Measurements from ENCODE around the gene CTIF.
A peak's percentile ranks its signal among the peaks of the same experiment; 100 is the strongest.

CTIF gene

DNA sequence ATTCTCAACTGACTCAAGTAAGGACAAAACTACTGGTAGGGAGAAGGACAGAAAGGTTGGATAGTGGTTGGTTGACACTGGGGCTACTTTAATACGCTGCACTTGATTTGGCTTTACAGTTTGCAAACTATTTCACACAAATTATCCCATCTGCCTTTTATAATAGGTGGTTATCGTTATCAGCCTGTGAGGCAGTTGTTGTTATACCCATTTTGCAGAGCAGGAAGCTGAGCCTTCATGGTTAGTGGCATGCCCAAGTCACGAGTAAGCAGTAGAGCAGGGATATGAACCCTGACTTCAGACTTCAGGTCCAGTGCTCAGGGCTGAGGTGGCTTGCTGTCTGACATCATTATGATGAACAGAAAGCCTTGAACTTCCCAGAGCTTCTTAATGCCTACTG lies 5.3 kb downstream of the CTIF start:
- peaks cover 25% of the 10 kb centered on the region for H3K79me1 ChIP-seq (replicated peaks; ENCODE audit: low read length, poor library complexity, severe bottlenecking)
- 95% methylated on average over 2 of the region's 3 CpGs for WGBS

DNA sequence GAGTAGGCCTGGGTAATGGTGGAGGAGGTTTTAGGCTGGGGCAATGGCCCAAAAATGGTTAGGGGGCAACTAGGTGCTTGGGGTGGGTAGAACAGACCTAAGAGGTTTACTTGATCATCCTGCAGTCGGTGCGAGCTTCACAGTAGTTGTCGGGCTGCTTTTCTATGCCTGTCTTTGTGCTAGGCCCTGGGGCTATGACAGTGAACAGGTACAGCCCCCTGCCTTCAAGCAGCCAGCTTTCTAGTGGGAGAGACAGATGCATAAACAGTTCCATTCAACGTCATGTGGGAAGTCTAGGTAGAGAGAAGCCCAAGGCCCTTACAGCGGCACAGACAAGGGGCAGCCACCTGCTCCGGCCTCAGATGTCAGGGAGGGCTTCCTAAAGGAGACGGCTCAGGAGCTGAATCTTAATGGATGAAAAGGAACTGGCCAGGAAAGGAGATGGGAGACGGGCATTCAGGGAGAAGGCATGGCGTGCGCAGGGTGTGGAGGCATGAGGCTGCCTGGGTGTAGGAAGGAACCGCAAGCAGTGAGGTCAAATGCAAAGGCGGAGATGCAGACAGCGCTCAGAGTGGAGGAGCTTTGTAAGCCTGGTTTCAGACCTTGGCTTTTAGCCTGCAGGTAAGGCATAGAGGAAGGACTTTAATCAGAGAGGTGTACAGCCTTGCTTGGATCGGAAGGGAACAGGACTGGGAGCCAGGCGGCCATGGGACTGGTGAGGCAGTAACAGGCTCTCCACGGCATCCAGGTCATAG lies 6.0 kb downstream of the CTIF start:
- no peak overlapping the region for H3K23ac ChIP-seq (ENCODE audit: low read length in 2 of 2)
- peak overlapping the region; percentile 0 for H4K8ac ChIP-seq (ENCODE audit: low read length)
- no peak overlapping the region for H2BK5ac ChIP-seq (ENCODE audit: low read depth, low read length, poor library complexity, severe bottlenecking)

More for the DNA sequence above, 5.3 kb downstream of the CTIF start:
- Histone ChIP-seq H3K4ac (ENCODE audit: low read depth in 1 of 2, low read length in 2 of 2) (no peak overlapping the region), H3K14ac (ENCODE audit: low read length in 2 of 2) (no peak overlapping the region), H3K4me2 (ENCODE audit: low read length, poor library complexity, severe bottlenecking) (no peak overlapping the region), H2BK120ac (ENCODE audit: low read depth, low read length) (no peak overlapping the region), H2BK15ac (ENCODE audit: low read depth, poor library complexity, severe bottlenecking) (no peak overlapping the region), H3K27ac (ENCODE audit: low read length, poor library complexity, severe bottlenecking) (no peak overlapping the region), H4K8ac (ENCODE audit: low read length) (no peak overlapping the region), H2BK12ac (ENCODE audit: low read length in 2 of 2) (no peak overlapping the region), H3K4me1 (ENCODE audit: control insufficient read depth, insufficient read depth, low read depth, low read length) (peaks cover 50% of the 10 kb centered on the region), H3K36me3 (ENCODE audit: control insufficient read depth in 1 of 2, insufficient read depth in 2 of 2, low read depth in 1 of 2, low read length in 2 of 2) (no peaks in the 10 kb centered on the region), H2AFZ (ENCODE audit: low read depth, low read length) (no peak overlapping the region), H3K4me3 (ENCODE audit: insufficient read depth in 1 of 2, low read depth in 1 of 2, low read length in 2 of 2) (no peak overlapping the region), H3K27me3 (ENCODE audit: control insufficient read depth in 1 of 2, insufficient read depth in 1 of 2, low read length in 2 of 2) (no peaks in the 10 kb centered on the region), H4K91ac (ENCODE audit: low read length) (no peak overlapping the region), H3K18ac (ENCODE audit: low read depth in 1 of 2, low read length in 2 of 2) (no peak overlapping the region), H3K9ac (ENCODE audit: low read length) (no peak overlapping the region), H2AK5ac (ENCODE audit: low read length, severe bottlenecking) (peak overlapping the region; percentile 1), H3K9me3 (ENCODE audit: control insufficient read depth, low read length) (no peaks in the 10 kb centered on the region), H2BK5ac (ENCODE audit: low read depth, low read length, poor library complexity, severe bottlenecking) (no peak overlapping the region), H3K23ac (ENCODE audit: low read length in 2 of 2) (no peak overlapping the region)
- no peak for DNase-seq

DNA sequence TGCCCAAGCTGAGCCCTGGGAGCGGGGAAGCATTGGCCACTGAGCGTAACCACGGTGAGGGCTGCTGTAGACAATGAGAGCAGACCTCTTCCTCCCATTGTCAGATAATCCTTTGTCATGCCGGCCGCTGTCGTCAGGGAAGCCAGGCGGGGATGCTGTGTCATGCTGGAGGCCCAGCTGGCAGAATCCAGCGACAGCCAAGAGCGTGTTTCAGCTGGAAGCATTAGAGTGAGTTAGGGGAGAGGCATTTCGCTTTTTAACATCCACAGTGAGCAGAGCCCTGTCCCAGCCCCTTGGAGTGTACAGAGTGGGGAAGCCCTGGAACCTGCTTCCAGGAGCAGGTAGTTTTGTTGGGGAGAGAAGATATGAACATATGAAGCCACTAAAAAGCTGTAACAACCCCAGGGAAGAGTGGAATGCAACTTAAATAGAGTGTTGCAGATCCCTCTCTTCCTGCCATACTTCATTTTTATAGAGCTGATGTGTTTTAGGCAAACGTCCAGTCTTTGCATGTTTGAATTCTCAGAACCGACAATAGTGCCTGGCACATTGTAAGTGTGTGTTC lies 7.0 kb downstream of the CTIF start:
- peak; percentile 85 for DNase-seq
- Histone ChIP-seq H3K9me3 (ENCODE audit: control insufficient read depth, low read length) (no peaks in the 10 kb centered on the region), H2BK120ac (ENCODE audit: low read depth, low read length) (peak overlapping the region; percentile 11), H4K91ac (ENCODE audit: low read length) (peak overlapping the region; percentile 64), H3K4me2 (ENCODE audit: low read length, poor library complexity, severe bottlenecking) (peak overlapping the region; percentile 7), H3K9ac (ENCODE audit: low read length) (peak overlapping the region; percentile 71), H3K23ac (ENCODE audit: low read length in 2 of 2) (peak overlapping the region in 1 of 2 experiments; percentile 46), H4K8ac (ENCODE audit: low read length) (no peak overlapping the region), H2AFZ (ENCODE audit: low read depth, low read length) (no peak overlapping the region), H2BK5ac (ENCODE audit: low read depth, low read length, poor library complexity, severe bottlenecking) (no peak overlapping the region), H3K27me3 (ENCODE audit: control insufficient read depth in 1 of 2, insufficient read depth in 1 of 2, low read length in 2 of 2) (no peaks in the 10 kb centered on the region), H2AK5ac (ENCODE audit: low read length, severe bottlenecking) (no peak overlapping the region), H3K18ac (ENCODE audit: low read depth in 1 of 2, low read length in 2 of 2) (peak overlapping the region; percentile 75 to 86), H2BK15ac (ENCODE audit: low read depth, poor library complexity, severe bottlenecking) (no peak overlapping the region), H3K79me1 (replicated peaks; ENCODE audit: low read length, poor library complexity, severe bottlenecking) (peaks cover 39% of the 10 kb centered on the region), H3K4me3 (ENCODE audit: insufficient read depth in 1 of 2, low read depth in 1 of 2, low read length in 2 of 2) (peak overlapping the region in 1 of 2 experiments; percentile 17), H3K4ac (ENCODE audit: low read depth in 1 of 2, low read length in 2 of 2) (peak overlapping the region in 1 of 2 experiments; percentile 35), H3K36me3 (ENCODE audit: control insufficient read depth in 1 of 2, insufficient read depth in 2 of 2, low read depth in 1 of 2, low read length in 2 of 2) (peaks cover 0 to 7% of the 10 kb centered on the region in 2 experiments), H3K14ac (ENCODE audit: low read length in 2 of 2) (peak overlapping the region in 1 of 2 experiments; percentile 44), H3K4me1 (ENCODE audit: control insufficient read depth, insufficient read depth, low read depth, low read length) (peaks cover 55% of the 10 kb centered on the region), H2BK12ac (ENCODE audit: low read length in 2 of 2) (peak overlapping the region in 1 of 2 experiments; percentile 37), H3K27ac (ENCODE audit: low read length, poor library complexity, severe bottlenecking) (peak overlapping the region; percentile 73)
- WGBS: 20% methylated on average over 12 of the region's 12 CpGs

More for the DNA sequence above, 6.0 kb downstream of the CTIF start:
- peak overlapping the region; percentile 17 to 80 for H2BK12ac ChIP-seq (ENCODE audit: low read length in 2 of 2)
- H3K4me1 ChIP-seq (ENCODE audit: control insufficient read depth, insufficient read depth, low read depth, low read length): peaks cover 50% of the 10 kb centered on the region
- no peak overlapping the region for H2AFZ ChIP-seq (ENCODE audit: low read depth, low read length)
- no peak overlapping the region for H2BK15ac ChIP-seq (ENCODE audit: low read depth, poor library complexity, severe bottlenecking)
- H3K14ac ChIP-seq (ENCODE audit: low read length in 2 of 2): no peak overlapping the region
- H3K9ac ChIP-seq (ENCODE audit: low read length): peak overlapping the region; percentile 71
- H2AK5ac ChIP-seq (ENCODE audit: low read length, severe bottlenecking): peak overlapping the region; percentile 27
- H3K4me2 ChIP-seq (ENCODE audit: low read length, poor library complexity, severe bottlenecking): no peak overlapping the region
- H3K18ac ChIP-seq (ENCODE audit: low read depth in 1 of 2, low read length in 2 of 2): peak overlapping the region in 1 of 2 experiments; percentile 64
- peak overlapping the region; percentile 34 for H4K91ac ChIP-seq (ENCODE audit: low read length)
- WGBS: 96% methylated on average over 16 of the region's 16 CpGs
- peak overlapping the region in 1 of 2 experiments; percentile 42 for H3K4ac ChIP-seq (ENCODE audit: low read depth in 1 of 2, low read length in 2 of 2)
- H2BK120ac ChIP-seq (ENCODE audit: low read depth, low read length): no peak overlapping the region
- DNase-seq: no peak
- H3K36me3 ChIP-seq (ENCODE audit: control insufficient read depth in 1 of 2, insufficient read depth in 2 of 2, low read depth in 1 of 2, low read length in 2 of 2): peaks cover 0 to 2% of the 10 kb centered on the region in 2 experiments
- H3K27me3 ChIP-seq (ENCODE audit: control insufficient read depth in 1 of 2, insufficient read depth in 1 of 2, low read length in 2 of 2): no peaks in the 10 kb centered on the region
- no peaks in the 10 kb centered on the region for H3K9me3 ChIP-seq (ENCODE audit: control insufficient read depth, low read length)
- H3K4me3 ChIP-seq (ENCODE audit: insufficient read depth in 1 of 2, low read depth in 1 of 2, low read length in 2 of 2): no peak overlapping the region
- H3K27ac ChIP-seq (ENCODE audit: low read length, poor library complexity, severe bottlenecking): no peak overlapping the region
- H3K79me1 ChIP-seq (replicated peaks; ENCODE audit: low read length, poor library complexity, severe bottlenecking): peaks cover 31% of the 10 kb centered on the region

DNA sequence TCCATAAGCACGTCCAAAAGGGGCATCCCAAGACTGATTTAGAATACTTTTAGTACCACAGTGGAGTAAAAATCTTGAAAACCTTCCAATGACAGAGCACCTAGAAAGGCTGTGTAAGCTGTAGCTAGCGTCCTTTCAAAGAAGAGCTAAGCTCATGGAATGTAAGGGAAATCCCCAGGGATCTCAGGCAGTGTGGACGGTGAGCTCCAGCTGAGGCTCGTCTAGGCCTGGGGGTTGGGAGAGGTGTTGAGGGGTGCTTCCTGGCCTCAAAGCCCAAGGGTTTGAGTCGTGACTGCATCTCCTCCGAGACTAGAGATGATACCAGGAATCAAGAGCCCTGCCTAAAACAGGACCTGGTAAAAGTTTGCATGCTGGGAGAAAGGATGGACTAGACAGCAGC lies 7.6 kb downstream of the CTIF start:
- no peaks in the 10 kb centered on the region for H3K27me3 ChIP-seq (ENCODE audit: control insufficient read depth in 1 of 2, insufficient read depth in 1 of 2, low read length in 2 of 2)
- peaks cover 2 to 8% of the 10 kb centered on the region in 2 experiments for H3K36me3 ChIP-seq (ENCODE audit: control insufficient read depth in 1 of 2, insufficient read depth in 2 of 2, low read depth in 1 of 2, low read length in 2 of 2)
- H2BK120ac ChIP-seq (ENCODE audit: low read depth, low read length): peak overlapping the region; percentile 54
- H3K79me1 ChIP-seq (replicated peaks; ENCODE audit: low read length, poor library complexity, severe bottlenecking): peaks cover 40% of the 10 kb centered on the region
- peak overlapping the region; percentile 71 for H3K9ac ChIP-seq (ENCODE audit: low read length)
- 25% methylated on average over 5 of the region's 6 CpGs for WGBS
- H3K14ac ChIP-seq (ENCODE audit: low read length in 2 of 2): no peak overlapping the region
- peak overlapping the region; percentile 37 to 74 for H3K18ac ChIP-seq (ENCODE audit: low read depth in 1 of 2, low read length in 2 of 2)
- peak overlapping the region; percentile 90 for H2BK15ac ChIP-seq (ENCODE audit: low read depth, poor library complexity, severe bottlenecking)
- no peaks in the 10 kb centered on the region for H3K9me3 ChIP-seq (ENCODE audit: control insufficient read depth, low read length)
- peak overlapping the region; percentile 59 for H2BK12ac ChIP-seq (ENCODE audit: low read length in 2 of 2)
- H3K23ac ChIP-seq (ENCODE audit: low read length in 2 of 2): peak overlapping the region in 1 of 2 experiments; percentile 10
- H2BK5ac ChIP-seq (ENCODE audit: low read depth, low read length, poor library complexity, severe bottlenecking): no peak overlapping the region
- H3K27ac ChIP-seq (ENCODE audit: low read length, poor library complexity, severe bottlenecking): peak overlapping the region; percentile 73
- peak overlapping the region in 1 of 2 experiments; percentile 42 for H3K4ac ChIP-seq (ENCODE audit: low read depth in 1 of 2, low read length in 2 of 2)
- peak overlapping the region in 1 of 2 experiments; percentile 17 for H3K4me3 ChIP-seq (ENCODE audit: insufficient read depth in 1 of 2, low read depth in 1 of 2, low read length in 2 of 2)
- no peak overlapping the region for H4K8ac ChIP-seq (ENCODE audit: low read length)
- no peak overlapping the region for H2AFZ ChIP-seq (ENCODE audit: low read depth, low read length)
- H4K91ac ChIP-seq (ENCODE audit: low read length): peak overlapping the region; percentile 34
- DNase-seq: peak; percentile 85
- H2AK5ac ChIP-seq (ENCODE audit: low read length, severe bottlenecking): peak overlapping the region; percentile 92
- peaks cover 55% of the 10 kb centered on the region for H3K4me1 ChIP-seq (ENCODE audit: control insufficient read depth, insufficient read depth, low read depth, low read length)
- H3K4me2 ChIP-seq (ENCODE audit: low read length, poor library complexity, severe bottlenecking): peak overlapping the region; percentile 20

All from mesenchymal stem cell (in vitro differentiated cells and primary cell).